SK-N-SH treated with all-trans-retinoic acid at 6 μM for 48 hours (cell line): ENCODE data around the gene EXOSC3.

ENCODE experiments used
- ATAC-seq: fragments of 200-7000 bp; cut with Tn5 transposase; 3 replicates; pipeline ENCODE4 v1.9.1; 2020; ENCODE audit warnings: mild to moderate bottlenecking, moderate library complexity
- ARNTL ChIP-seq: fragments of 450-650 bp; formaldehyde crosslinking; IDR thresholded peaks from 2 replicates; pipeline ENCODE4 v1.5.0; 2020; ENCODE audit warnings: low read depth, mild to moderate bottlenecking, moderate library complexity, borderline replicate concordance
- BACH2 ChIP-seq: fragments of 250-450 bp; sonication (Bioruptor Pico); IDR thresholded peaks from 2 replicates; pipeline ENCODE4 v1.9.0; 2021; ENCODE audit warnings: mild to moderate bottlenecking, borderline replicate concordance
- ESRRG ChIP-seq: fragments of 250-450 bp; sonication (Bioruptor Pico); IDR thresholded peaks from 2 replicates; pipeline ENCODE4 v1.6.1; 2021; ENCODE audit warnings: mild to moderate bottlenecking
- GLIS3 ChIP-seq: fragments of 250-450 bp; sonication (Bioruptor Pico); IDR thresholded peaks from 2 replicates; pipeline ENCODE4 v1.5.0; 2020; ENCODE audit warnings: mild to moderate bottlenecking, moderate library complexity
- ISL1 ChIP-seq: fragments of 250-450 bp; sonication (Bioruptor Pico); IDR thresholded peaks from 2 replicates; pipeline ENCODE4 v2.1.2; 2022; ENCODE audit warnings: mild to moderate bottlenecking, moderate library complexity
- OSR1 ChIP-seq: fragments of 250-450 bp; sonication (Bioruptor Pico); IDR thresholded peaks from 2 replicates; pipeline ENCODE4 v1.8.0; 2022; ENCODE audit warnings: moderate library complexity, mild to moderate bottlenecking, inconsistent platforms
- RARB ChIP-seq: fragments of 250-450 bp; sonication (Bioruptor Pico); IDR thresholded peaks from 2 replicates; pipeline ENCODE4 v1.8.0; 2021; ENCODE audit warnings: mild to moderate bottlenecking, moderate library complexity
- SNAI2 ChIP-seq: fragments of 250-450 bp; sonication (Bioruptor Pico); IDR thresholded peaks from 2 replicates; pipeline ENCODE4 v1.5.0; 2020; ENCODE audit warnings: mild to moderate bottlenecking, moderate library complexity
- TCF4 ChIP-seq: fragments of 250-450 bp; sonication (Bioruptor Pico); IDR thresholded peaks from 2 replicates; pipeline ENCODE4 v1.8.0; 2021; ENCODE audit warnings: mild to moderate bottlenecking, moderate library complexity, borderline replicate concordance
- TOX ChIP-seq: fragments of 250-450 bp; sonication (Bioruptor Pico); IDR thresholded peaks from 2 replicates; pipeline ENCODE4 v1.8.0; 2021; ENCODE audit warnings: mild to moderate bottlenecking, moderate library complexity, borderline replicate concordance
- ZC3H10 ChIP-seq: fragments of 250-450 bp; sonication (Bioruptor Pico); IDR thresholded peaks from 2 replicates; pipeline ENCODE4 v1.5.1; 2021; ENCODE audit warnings: mild to moderate bottlenecking, moderate library complexity
- ZFP3 ChIP-seq: fragments of 250-450 bp; sonication (Bioruptor Pico); IDR thresholded peaks from 2 replicates; pipeline ENCODE4 v1.5.0; 2020; ENCODE audit warnings: mild to moderate bottlenecking, moderate library complexity
- ZNF565 ChIP-seq: fragments of 450-650 bp; formaldehyde crosslinking; conservative IDR thresholded peaks from 2 replicates; pipeline ENCODE4 v1.5.0; 2020; ENCODE audit warnings: low read depth, mild to moderate bottlenecking, moderate library complexity
- ZNF70 ChIP-seq: fragments of 450-650 bp; formaldehyde crosslinking; IDR thresholded peaks from 2 replicates; pipeline ENCODE4 v1.5.0; 2020; ENCODE audit warnings: mild to moderate bottlenecking, moderate library complexity
- ZNF8 ChIP-seq: fragments of 450-650 bp; formaldehyde crosslinking; IDR thresholded peaks from 2 replicates; pipeline ENCODE4 v1.5.0; 2020; ENCODE audit warnings: mild to moderate bottlenecking, moderate library complexity
- TF ChIP-seq, protein P1 (sequence below): fragments of 250-450 bp; sonication (Bioruptor Pico); IDR thresholded peaks from 2 replicates; pipeline ENCODE4 v1.5.1; 2021; ENCODE audit warnings: mild to moderate bottlenecking, moderate library complexity
- TF ChIP-seq, protein P2 (sequence below): fragments of 250-450 bp; sonication (Bioruptor Pico); IDR thresholded peaks from 2 replicates; pipeline ENCODE4 v1.5.1; 2020; ENCODE audit warnings: low read depth, mild to moderate bottlenecking, moderate library complexity
- TF ChIP-seq, protein P3 (sequence below): fragments of 250-450 bp; sonication (Bioruptor Pico); IDR thresholded peaks from 2 replicates; pipeline ENCODE4 v1.5.0; 2020; ENCODE audit warnings: mild to moderate bottlenecking, moderate library complexity
- TF ChIP-seq, protein P4 (sequence below): fragments of 250-450 bp; sonication (Bioruptor Pico); IDR thresholded peaks from 2 replicates; pipeline ENCODE4 v1.8.0; 2021; ENCODE audit warnings: low read depth, mild to moderate bottlenecking, moderate library complexity, borderline replicate concordance
- TF ChIP-seq, protein P5 (sequence below): fragments of 250-450 bp; sonication (Bioruptor Pico); IDR thresholded peaks from 2 replicates; pipeline ENCODE4 v1.8.0; 2020; ENCODE audit warnings: mild to moderate bottlenecking, moderate library complexity, borderline replicate concordance

EXOSC3 gene

DNA sequence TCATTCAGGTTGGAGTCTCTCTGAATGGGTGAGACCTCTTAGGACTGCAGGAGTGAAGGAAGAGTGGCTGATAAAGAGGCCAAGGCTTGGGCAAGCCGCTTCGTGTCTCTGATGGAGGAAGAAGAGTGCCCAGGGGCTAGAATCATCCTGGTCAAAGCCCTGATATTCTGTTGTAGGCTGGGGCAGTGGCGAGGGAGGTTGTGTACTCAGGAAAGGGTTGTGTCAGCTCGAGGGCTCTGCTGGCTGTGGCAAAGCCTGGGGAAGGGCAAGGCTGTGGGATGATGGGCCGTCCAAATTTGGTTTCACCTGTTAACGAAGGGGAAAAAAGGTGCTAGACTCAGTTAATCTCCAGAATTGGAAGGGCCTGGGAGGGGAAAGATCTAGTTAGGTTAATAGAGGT lies 33.7 kb downstream of the EXOSC3 start:
- ATAC-seq: no peak
- TF ChIP-seq RARB (no peak), ZFP3 (CRISPR knock-in tag) (no peak), SNAI2 (CRISPR knock-in tag) (no peak)
- TF ChIP-seq, protein P1, sequence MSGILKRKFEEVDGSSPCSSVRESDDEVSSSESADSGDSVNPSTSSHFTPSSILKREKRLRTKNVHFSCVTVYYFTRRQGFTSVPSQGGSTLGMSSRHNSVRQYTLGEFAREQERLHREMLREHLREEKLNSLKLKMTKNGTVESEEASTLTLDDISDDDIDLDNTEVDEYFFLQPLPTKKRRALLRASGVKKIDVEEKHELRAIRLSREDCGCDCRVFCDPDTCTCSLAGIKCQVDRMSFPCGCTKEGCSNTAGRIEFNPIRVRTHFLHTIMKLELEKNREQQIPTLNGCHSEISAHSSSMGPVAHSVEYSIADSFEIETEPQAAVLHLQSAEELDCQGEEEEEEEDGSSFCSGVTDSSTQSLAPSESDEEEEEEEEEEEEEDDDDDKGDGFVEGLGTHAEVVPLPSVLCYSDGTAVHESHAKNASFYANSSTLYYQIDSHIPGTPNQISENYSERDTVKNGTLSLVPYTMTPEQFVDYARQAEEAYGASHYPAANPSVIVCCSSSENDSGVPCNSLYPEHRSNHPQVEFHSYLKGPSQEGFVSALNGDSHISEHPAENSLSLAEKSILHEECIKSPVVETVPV (CRISPR knock-in tag): no peak
- TF ChIP-seq, protein P2, sequence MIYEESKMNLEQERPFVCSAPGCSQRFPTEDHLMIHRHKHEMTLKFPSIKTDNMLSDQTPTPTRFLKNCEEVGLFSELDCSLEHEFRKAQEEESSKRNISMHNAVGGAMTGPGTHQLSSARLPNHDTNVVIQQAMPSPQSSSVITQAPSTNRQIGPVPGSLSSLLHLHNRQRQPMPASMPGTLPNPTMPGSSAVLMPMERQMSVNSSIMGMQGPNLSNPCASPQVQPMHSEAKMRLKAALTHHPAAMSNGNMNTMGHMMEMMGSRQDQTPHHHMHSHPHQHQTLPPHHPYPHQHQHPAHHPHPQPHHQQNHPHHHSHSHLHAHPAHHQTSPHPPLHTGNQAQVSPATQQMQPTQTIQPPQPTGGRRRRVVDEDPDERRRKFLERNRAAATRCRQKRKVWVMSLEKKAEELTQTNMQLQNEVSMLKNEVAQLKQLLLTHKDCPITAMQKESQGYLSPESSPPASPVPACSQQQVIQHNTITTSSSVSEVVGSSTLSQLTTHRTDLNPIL (CRISPR knock-in tag): no peak

DNA sequence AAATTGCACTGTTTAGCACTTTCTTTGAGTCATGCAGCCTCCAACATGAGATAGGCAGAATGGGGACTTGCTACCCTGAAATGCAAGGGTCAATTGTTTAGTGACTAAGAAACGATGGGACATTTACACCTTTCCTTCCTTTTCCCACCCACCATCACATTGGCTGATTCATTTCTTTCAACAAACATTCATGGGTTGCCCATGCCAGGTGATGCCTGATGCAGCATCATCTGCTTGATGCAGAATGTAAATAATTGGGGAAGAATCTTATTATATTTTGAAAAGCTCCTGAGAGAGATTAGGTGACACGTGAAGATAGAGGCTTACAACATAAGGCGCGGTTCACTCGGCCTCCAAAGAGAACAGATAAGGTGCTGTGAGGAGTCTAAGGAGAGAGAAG lies 35.7 kb downstream of the EXOSC3 start:
- TF ChIP-seq RARB: no peak
- TF ChIP-seq TCF4 (CRISPR knock-in tag): no peak
- no peak for TF ChIP-seq GLIS3
- TF ChIP-seq OSR1 (CRISPR knock-in tag): no peak
- no peak for TF ChIP-seq ZNF565 (CRISPR knock-in tag)
- no peak for TF ChIP-seq ISL1
- TF ChIP-seq ZNF70 (CRISPR knock-in tag): no peak
- no peak for TF ChIP-seq BACH2
- TF ChIP-seq ZNF8 (CRISPR knock-in tag): no peak
- no peak for TF ChIP-seq ZFP3 (CRISPR knock-in tag)
- no peak for TF ChIP-seq SNAI2 (CRISPR knock-in tag)
- no peak for TF ChIP-seq TOX (CRISPR knock-in tag)
- TF ChIP-seq, protein P3, sequence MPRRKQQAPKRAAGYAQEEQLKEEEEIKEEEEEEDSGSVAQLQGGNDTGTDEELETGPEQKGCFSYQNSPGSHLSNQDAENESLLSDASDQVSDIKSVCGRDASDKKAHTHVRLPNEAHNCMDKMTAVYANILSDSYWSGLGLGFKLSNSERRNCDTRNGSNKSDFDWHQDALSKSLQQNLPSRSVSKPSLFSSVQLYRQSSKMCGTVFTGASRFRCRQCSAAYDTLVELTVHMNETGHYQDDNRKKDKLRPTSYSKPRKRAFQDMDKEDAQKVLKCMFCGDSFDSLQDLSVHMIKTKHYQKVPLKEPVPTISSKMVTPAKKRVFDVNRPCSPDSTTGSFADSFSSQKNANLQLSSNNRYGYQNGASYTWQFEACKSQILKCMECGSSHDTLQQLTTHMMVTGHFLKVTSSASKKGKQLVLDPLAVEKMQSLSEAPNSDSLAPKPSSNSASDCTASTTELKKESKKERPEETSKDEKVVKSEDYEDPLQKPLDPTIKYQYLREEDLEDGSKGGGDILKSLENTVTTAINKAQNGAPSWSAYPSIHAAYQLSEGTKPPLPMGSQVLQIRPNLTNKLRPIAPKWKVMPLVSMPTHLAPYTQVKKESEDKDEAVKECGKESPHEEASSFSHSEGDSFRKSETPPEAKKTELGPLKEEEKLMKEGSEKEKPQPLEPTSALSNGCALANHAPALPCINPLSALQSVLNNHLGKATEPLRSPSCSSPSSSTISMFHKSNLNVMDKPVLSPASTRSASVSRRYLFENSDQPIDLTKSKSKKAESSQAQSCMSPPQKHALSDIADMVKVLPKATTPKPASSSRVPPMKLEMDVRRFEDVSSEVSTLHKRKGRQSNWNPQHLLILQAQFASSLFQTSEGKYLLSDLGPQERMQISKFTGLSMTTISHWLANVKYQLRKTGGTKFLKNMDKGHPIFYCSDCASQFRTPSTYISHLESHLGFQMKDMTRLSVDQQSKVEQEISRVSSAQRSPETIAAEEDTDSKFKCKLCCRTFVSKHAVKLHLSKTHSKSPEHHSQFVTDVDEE (CRISPR knock-in tag): no peak
- TF ChIP-seq, protein P2 (CRISPR knock-in tag): no peak
- no peak for TF ChIP-seq ESRRG (CRISPR knock-in tag)
- TF ChIP-seq, protein P4, sequence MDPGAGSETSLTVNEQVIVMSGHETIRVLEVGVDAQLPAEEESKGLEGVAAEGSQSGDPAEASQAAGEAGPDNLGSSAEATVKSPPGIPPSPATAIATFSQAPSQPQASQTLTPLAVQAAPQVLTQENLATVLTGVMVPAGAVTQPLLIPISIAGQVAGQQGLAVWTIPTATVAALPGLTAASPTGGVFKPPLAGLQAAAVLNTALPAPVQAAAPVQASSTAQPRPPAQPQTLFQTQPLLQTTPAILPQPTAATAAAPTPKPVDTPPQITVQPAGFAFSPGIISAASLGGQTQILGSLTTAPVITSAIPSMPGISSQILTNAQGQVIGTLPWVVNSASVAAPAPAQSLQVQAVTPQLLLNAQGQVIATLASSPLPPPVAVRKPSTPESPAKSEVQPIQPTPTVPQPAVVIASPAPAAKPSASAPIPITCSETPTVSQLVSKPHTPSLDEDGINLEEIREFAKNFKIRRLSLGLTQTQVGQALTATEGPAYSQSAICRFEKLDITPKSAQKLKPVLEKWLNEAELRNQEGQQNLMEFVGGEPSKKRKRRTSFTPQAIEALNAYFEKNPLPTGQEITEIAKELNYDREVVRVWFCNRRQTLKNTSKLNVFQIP (CRISPR knock-in tag): no peak
- ATAC-seq: no peak

DNA sequence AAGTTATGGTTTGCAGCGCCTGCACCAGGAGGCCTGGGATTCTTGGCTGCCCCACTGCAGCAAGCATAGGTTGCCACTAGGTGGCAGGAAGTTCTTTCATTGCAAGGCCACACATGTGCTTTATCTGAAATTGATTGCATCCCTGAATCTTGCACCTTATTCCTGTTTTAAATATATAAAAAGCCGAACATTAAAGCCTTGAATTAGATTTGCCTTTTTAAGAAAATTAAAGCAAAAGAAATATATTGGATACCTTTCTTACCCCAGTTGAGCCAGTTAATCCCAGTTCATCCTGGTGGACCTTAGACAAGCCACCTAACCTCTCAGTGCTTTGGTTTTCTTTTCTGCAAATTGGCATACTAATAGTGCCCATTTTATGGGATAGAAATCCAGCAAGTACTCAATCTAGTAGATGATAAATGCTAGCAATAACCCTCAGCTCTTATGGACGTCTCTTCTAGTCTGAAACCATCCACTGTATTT lies 37.6 kb downstream of the EXOSC3 start:
- TF ChIP-seq ZC3H10 (CRISPR knock-in tag) (no peak), ZNF8 (CRISPR knock-in tag) (no peak)
- TF ChIP-seq, all 23 proteins: peak for 0
- ATAC-seq: peak; percentile 97

DNA sequence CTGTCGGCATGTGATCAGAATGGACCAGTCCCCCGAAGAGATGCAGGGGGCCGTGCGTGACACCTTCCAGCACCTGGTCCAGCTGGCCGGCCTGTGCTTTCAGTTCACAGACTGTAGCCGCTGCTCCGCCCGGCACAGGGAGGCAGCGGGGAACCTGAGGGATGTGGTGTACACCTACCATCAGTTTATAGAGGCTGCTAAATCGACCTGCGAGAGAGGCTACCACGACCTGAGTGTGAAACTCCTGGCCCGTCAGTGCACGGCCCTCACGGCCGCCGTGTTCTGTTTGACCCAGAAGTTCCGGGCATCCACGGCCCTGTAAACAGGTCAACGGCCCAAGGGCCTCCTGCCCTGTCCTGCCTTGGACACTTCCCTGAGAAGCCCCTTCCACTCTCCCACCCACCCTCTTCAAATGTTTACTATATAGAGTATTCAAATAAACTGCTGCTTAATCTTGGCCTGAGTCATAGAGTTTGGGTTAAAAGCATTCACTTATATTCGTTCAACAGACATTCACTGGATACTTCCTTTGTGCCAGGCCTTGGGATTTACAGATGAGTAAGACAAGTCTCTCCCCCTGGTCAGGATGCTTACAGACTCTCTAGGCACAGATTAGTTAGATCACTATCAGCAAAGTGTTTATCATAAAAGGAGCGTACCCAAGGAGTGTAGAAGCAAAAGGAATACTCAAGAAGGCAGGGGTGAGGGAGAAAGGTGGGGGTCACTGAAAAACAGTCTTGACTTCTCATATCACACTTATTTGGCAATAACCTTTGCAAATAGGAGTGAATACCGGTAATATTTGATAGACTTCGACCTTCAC lies 38.2 kb downstream of the EXOSC3 start:
- peak; percentile 61 for ATAC-seq
- TF ChIP-seq, protein P4 (CRISPR knock-in tag): no peak
- TF ChIP-seq ZNF70 (CRISPR knock-in tag): no peak
- TF ChIP-seq ESRRG (CRISPR knock-in tag): no peak
- no peak for TF ChIP-seq GLIS3
- no peak for TF ChIP-seq TOX (CRISPR knock-in tag)
- TF ChIP-seq, protein P5, sequence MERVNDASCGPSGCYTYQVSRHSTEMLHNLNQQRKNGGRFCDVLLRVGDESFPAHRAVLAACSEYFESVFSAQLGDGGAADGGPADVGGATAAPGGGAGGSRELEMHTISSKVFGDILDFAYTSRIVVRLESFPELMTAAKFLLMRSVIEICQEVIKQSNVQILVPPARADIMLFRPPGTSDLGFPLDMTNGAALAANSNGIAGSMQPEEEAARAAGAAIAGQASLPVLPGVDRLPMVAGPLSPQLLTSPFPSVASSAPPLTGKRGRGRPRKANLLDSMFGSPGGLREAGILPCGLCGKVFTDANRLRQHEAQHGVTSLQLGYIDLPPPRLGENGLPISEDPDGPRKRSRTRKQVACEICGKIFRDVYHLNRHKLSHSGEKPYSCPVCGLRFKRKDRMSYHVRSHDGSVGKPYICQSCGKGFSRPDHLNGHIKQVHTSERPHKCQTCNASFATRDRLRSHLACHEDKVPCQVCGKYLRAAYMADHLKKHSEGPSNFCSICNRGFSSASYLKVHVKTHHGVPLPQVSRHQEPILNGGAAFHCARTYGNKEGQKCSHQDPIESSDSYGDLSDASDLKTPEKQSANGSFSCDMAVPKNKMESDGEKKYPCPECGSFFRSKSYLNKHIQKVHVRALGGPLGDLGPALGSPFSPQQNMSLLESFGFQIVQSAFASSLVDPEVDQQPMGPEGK (CRISPR knock-in tag): no peak
- no peak for TF ChIP-seq TCF4 (CRISPR knock-in tag)
- TF ChIP-seq BACH2: no peak
- TF ChIP-seq, protein P1 (CRISPR knock-in tag): no peak
- TF ChIP-seq ARNTL (CRISPR knock-in tag): no peak
